GM12864 (cell line): ENCODE results near the gene PTGR3.

Source experiments
- DNase-seq: peaks from one replicate; pipeline ENCODE4 v3.0.0-alpha.2; 2011; ENCODE audit warnings: low read depth
- H3K4me3 ChIP-seq: 2 replicates; pipeline ENCODE4 v1.5.1; 2011; ENCODE audit warnings: mild to moderate bottlenecking, low read depth, low read length, control low read depth
- CTCF ChIP-seq: IDR thresholded peaks from 2 replicates; pipeline ENCODE4 v1.5.1; 2011; ENCODE audit warnings: low read depth, mild to moderate bottlenecking, moderate library complexity, low read length, control low read depth, inconsistent platforms; ENCODE audit errors: missing control alignments

The PTGR3 gene

GRCh38 chr18:75221397-75221796 is 12.5 kb upstream of the PTGR3 start:
- no peak for DNase-seq
- H3K4me3 ChIP-seq = no peak overlapping the region
- TF ChIP-seq CTCF = no peak

DNA sequence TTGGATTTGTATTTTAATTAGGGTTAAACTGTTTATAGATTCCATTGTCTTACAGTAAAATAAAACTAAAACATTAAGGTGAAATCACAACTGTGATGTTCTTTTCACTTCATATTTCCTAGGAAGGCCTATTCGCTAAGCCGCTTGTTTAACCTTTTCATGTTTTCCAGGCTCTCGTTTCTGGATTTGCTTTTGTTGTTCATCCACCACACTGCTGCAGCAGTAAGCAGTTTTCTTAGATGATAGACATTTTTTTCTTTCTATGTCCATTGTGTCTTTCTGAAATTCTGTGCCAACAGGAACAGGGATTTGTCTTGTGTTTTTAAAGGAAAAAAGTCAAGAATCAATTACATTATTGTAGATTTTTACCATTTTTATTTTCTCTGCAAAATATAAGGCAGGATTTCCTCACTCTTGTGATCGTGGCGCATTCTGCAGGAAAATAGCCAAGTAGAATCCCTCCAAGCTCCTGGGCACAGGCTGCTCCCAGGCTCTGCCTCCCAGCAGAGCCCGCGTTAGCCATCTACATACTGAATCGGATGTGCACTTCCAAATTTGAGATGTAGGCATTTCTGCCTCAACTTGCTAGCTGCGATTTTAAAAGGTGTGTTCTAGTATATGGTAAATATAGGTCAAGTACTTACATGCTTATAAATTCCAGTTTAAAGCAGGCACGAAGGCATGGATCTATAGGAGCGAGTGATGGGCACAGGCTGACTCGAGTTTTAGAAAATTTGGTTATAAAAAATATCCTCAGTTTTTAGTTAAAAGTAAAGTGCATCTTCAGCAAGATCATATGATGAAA is 11.8 kb upstream of the PTGR3 start:
- no peak for TF ChIP-seq CTCF
- H3K4me3 ChIP-seq = no peak overlapping the region
- DNase-seq = no peak

DNA sequence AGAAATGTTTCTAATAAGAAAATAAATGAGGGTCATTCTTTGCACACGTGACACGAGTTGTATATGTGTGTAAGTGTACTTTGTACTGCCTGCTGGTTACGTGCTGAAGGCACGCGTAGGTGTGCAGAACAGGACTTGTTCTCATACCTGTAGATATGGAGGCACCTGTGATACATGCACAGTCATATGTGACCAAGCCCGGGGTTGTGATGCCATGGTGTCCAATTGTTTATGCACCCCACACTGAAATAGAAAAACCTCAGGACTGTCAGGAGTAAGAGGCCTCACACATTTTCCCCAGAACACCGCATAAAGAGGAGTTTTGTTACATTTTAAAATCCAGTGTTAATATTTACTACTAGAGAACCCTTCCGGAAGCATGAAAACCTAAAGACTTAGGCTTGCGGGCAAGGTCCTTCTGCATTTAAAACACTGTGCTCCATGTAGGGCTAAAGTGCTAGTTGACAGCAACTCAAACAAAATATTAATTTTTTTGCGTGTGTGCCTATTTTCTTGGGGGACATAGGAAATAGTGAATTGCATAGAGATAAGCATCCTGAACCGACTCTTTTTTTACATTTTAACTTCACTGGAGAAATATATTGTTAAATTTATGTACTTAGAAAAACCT is 10.9 kb upstream of the PTGR3 start:
- TF ChIP-seq CTCF = no peak
- no peak for DNase-seq
- no peak overlapping the region for H3K4me3 ChIP-seq

GRCh38 chr18:75218065-75218923 is 9.4 kb upstream of the PTGR3 start:
- TF ChIP-seq CTCF = no peak
- no peak for DNase-seq
- H3K4me3 ChIP-seq = no peak overlapping the region

- no peak for DNase-seq
- no peak for TF ChIP-seq CTCF
- H3K4me3 ChIP-seq = no peak overlapping the region
These were observed 8.2 kb upstream of the PTGR3 start for GRCh38 chr18:75216911-75217689.

DNA sequence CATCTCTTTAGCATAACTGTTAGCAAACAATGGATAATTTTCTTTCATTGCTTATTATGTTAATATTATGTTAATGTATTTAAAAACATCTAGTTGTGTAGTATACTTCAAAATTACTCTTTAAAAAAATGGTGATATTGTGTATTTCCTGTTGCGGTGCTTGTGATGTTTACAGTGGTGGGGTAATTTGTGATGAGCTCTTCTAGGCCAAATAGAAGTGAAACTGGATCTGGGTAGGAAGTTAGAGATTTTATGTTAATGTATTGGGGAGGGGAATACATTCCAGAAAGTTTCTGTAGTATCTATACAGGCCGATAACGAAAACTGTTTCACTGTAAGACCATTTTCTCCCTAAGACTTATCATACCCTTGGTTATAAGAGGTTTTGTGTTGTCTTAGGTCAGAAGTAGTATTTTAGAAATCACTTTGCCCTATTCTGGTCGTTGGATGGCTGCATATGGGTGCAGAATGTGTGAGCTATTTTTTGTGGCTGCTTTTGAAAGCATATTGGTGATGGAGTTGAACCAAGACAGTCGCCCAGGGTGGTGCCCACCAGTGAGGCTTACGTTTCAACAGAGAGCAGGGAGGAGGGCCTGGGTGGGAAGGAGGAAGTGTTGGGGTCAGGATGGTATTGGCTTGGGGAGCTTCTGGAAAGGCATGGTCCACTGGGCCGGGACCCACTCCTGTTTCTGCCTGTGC is 7.4 kb upstream of the PTGR3 start:
- DNase-seq = no peak
- no peak for TF ChIP-seq CTCF

More for the DNA sequence above, 7.4 kb upstream of the PTGR3 start:
- H3K4me3 ChIP-seq = no peak overlapping the region
